DOHH2 (cell line): ENCODE measurements around the gene PRMT7.

Experiments used
- H3F3A ChIP-seq: fragments of 200-600 bp; sonication (generic), shearing (Covaris generic); 2 replicates; pipeline ENCODE4 v1.6.0; 2016; ENCODE audit warnings: antibody characterized with exemption, mild to moderate bottlenecking; ENCODE audit not compliant: control insufficient read depth, insufficient read depth
- H3K27ac ChIP-seq: fragments of 200-600 bp; sonication (generic); 2 replicates; pipeline ENCODE4 v1.5.1; 2014; ENCODE audit warnings: low read depth, mild to moderate bottlenecking, low read length, moderate library complexity
- H3K27me3 ChIP-seq: fragments of 200-600 bp; sonication (generic); 2 replicates; pipeline ENCODE4 v1.6.1; 2014; ENCODE audit warnings: mild to moderate bottlenecking, low read length, mixed read lengths; ENCODE audit not compliant: control insufficient read depth
- H3K36me3 ChIP-seq: fragments of 200-600 bp; sonication (generic); 2 replicates; pipeline ENCODE4 v1.6.1; 2014; ENCODE audit warnings: mild to moderate bottlenecking, low read length, moderate library complexity, mixed read lengths; ENCODE audit not compliant: control insufficient read depth
- H3K4me1 ChIP-seq: fragments of 200-600 bp; sonication (generic); 2 replicates; pipeline ENCODE4 v1.6.1; 2014; ENCODE audit warnings: mild to moderate bottlenecking, low read length, mixed read lengths; ENCODE audit not compliant: control insufficient read depth
- H3K4me2 ChIP-seq: fragments of 200-600 bp; sonication (generic); 2 replicates; pipeline ENCODE4 v1.6.0; 2014; ENCODE audit warnings: mild to moderate bottlenecking, low read length, moderate library complexity
- H3K4me3 ChIP-seq: fragments of 200-600 bp; sonication (generic); 2 replicates; pipeline ENCODE4 v1.5.1; 2014; ENCODE audit warnings: mild to moderate bottlenecking, low read length, mixed read lengths
- H3K79me2 ChIP-seq: fragments of 200-600 bp; sonication (generic); 2 replicates; pipeline ENCODE4 v1.6.1; 2014; ENCODE audit warnings: mild to moderate bottlenecking, low read length, mixed read lengths; ENCODE audit not compliant: control insufficient read depth
- H3K9me2 ChIP-seq: fragments of 200-600 bp; sonication (generic); replicated peaks from 2 replicates; pipeline ENCODE4 v1.6.1; 2014; ENCODE audit warnings: mild to moderate bottlenecking, low read length, mixed read lengths; ENCODE audit not compliant: control insufficient read depth
- H3K9me3 ChIP-seq: fragments of 200-600 bp; sonication (generic); 2 replicates; pipeline ENCODE4 v1.6.1; 2014; ENCODE audit warnings: antibody characterized with exemption, low read length, mixed read lengths; ENCODE audit not compliant: control insufficient read depth, insufficient read depth
- H4K20me1 ChIP-seq: fragments of 200-600 bp; sonication (generic); 2 replicates; pipeline ENCODE4 v1.6.0; 2014; ENCODE audit warnings: low read depth, mild to moderate bottlenecking, antibody characterized with exemption, low read length, moderate library complexity; ENCODE audit not compliant: control insufficient read depth, insufficient read depth
- CTCF ChIP-seq: fragments of 200-600 bp; sonication (generic); IDR thresholded peaks from one replicate; pipeline ENCODE4 v1.5.1; 2014; ENCODE audit warnings: antibody characterized with exemption, mild to moderate bottlenecking, low read depth, low read length; ENCODE audit not compliant: poor library complexity, severe bottlenecking
- EZH2phosphoT487 ChIP-seq: fragments of 200-600 bp; sonication (generic); IDR thresholded peaks from 2 replicates; pipeline ENCODE4 v1.6.1; 2017; ENCODE audit warnings: borderline replicate concordance, mild to moderate bottlenecking, antibody characterized with exemption, low read length, moderate library complexity, mixed read lengths

The PRMT7 gene

GRCh38 chr16:68273896-68274295, 36.9 kb upstream of the PRMT7 start:
- Histone ChIP-seq H3K4me1 (peaks cover 52% of the 10 kb centered on the region), H4K20me1 (0 out of 2 replicates have a peak, but pooled peaks cover 2% of the 10 kb centered on the region)

GRCh38 chr16:68274441-68274840, 36.4 kb upstream of the PRMT7 start:
- Histone ChIP-seq H3K9me2 (no peaks in the 10 kb centered on the region), H3K4me2 (peak overlapping the region; percentile 46; the same call in 1 of the 2 replicates), H4K20me1 (0 out of 2 replicates have a peak, but pooled peaks cover 2% of the 10 kb centered on the region), H3K79me2 (peaks cover 77% of the 10 kb centered on the region), H3K9me3 (no peaks in the 10 kb centered on the region), H3K27ac (no peak overlapping the region), H3F3A (peaks cover 6% of the 10 kb centered on the region; the same call in 1 of the 2 replicates), H3K27me3 (no peaks in the 10 kb centered on the region), H3K4me3 (no peak overlapping the region), H3K36me3 (peaks cover 62% of the 10 kb centered on the region), H3K4me1 (peaks cover 52% of the 10 kb centered on the region)
- TF ChIP-seq CTCF (no peak), EZH2phosphoT487 (no peak)

More at GRCh38 chr16:68273896-68274295, 36.9 kb upstream of the PRMT7 start:
- H3K4me3 ChIP-seq: no peak overlapping the region
- H3K27me3 ChIP-seq: no peaks in the 10 kb centered on the region
- H3K9me2 ChIP-seq: no peaks in the 10 kb centered on the region
- peaks cover 6% of the 10 kb centered on the region; the same call in 1 of the 2 replicates for H3F3A ChIP-seq
- no peak overlapping the region for H3K4me2 ChIP-seq
- H3K79me2 ChIP-seq: peaks cover 79% of the 10 kb centered on the region
- TF ChIP-seq CTCF (no peak), EZH2phosphoT487 (no peak)
- no peak overlapping the region for H3K27ac ChIP-seq
- H3K9me3 ChIP-seq: no peaks in the 10 kb centered on the region
- H3K36me3 ChIP-seq: peaks cover 67% of the 10 kb centered on the region

GRCh38 chr16:68275611-68276191, 35.1 kb upstream of the PRMT7 start:
- Histone ChIP-seq H3K4me2 (peak overlapping the region; percentile 39), H3K36me3 (peaks cover 59% of the 10 kb centered on the region)

More at GRCh38 chr16:68275611-68276191, 35.1 kb upstream of the PRMT7 start:
- peaks cover 11% of the 10 kb centered on the region; the same call in 1 of the 2 replicates for H3F3A ChIP-seq
- H3K4me3 ChIP-seq: no peak overlapping the region
- peaks cover 64% of the 10 kb centered on the region for H3K4me1 ChIP-seq
- no peaks in the 10 kb centered on the region for H3K9me2 ChIP-seq
- H4K20me1 ChIP-seq: no peaks in the 10 kb centered on the region
- peaks cover 74% of the 10 kb centered on the region for H3K79me2 ChIP-seq
- TF ChIP-seq EZH2phosphoT487: no peak
- TF ChIP-seq CTCF: no peak
- H3K27ac ChIP-seq: peak overlapping the region; percentile 57
- H3K9me3 ChIP-seq: no peaks in the 10 kb centered on the region
- H3K27me3 ChIP-seq: no peaks in the 10 kb centered on the region
